Cardiac muscle cell (in vitro differentiated cells and primary cell): ENCODE measurements around the gene CACNA1E. TPM values are rescaled to one million over a fixed set of nuclear protein-coding genes. Genes with fewer than 3 reads are reported as not detected.
A peak's percentile ranks its signal among the peaks of the same experiment; 100 is the strongest.

Experiments used
- DNase-seq, 2 donors: peaks; one replicate each; pipeline versions ENCODE4 v3.0.0 to v3.0.0-alpha.2; 2010 to 2017; ENCODE audit warnings: low read depth in 1 of 2, low spot score in 1 of 2
- H3K27ac ChIP-seq: fragments of 200-600 bp; sonication (generic); 2 replicates; pipeline ENCODE4 v1.5.1; 2016
- H3K27me3 ChIP-seq: fragments of 200-600 bp; sonication (generic); 2 replicates; pipeline ENCODE4 v1.6.0; 2016; ENCODE audit warnings: control low read depth
- H3K36me3 ChIP-seq: fragments of 200-600 bp; sonication (generic); 2 replicates; pipeline ENCODE4 v1.5.1; 2016; ENCODE audit warnings: control low read depth
- H3K4me1 ChIP-seq: fragments of 200-600 bp; sonication (generic); 2 replicates; pipeline ENCODE4 v1.8.1; 2017; ENCODE audit warnings: low read depth, mild to moderate bottlenecking, mixed run types
- H3K4me3 ChIP-seq: fragments of 200-600 bp; sonication (generic); 2 replicates; pipeline ENCODE4 v1.5.1; 2016; ENCODE audit warnings: mild to moderate bottlenecking
- H3K9me3 ChIP-seq: fragments of 200-600 bp; sonication (generic); 2 replicates; pipeline ENCODE4 v1.5.1; 2017; ENCODE audit warnings: low read depth, mild to moderate bottlenecking, control low read depth
- CTCF ChIP-seq: IDR thresholded peaks from 2 replicates; pipeline ENCODE4 v1.5.1; 2012; ENCODE audit warnings: low read depth, mild to moderate bottlenecking, low read length
- polyA plus RNA-seq: library from polyadenylated mRNA; unstranded; fragments of >200 nt; fragmentation: Nextera tagmentation; extraction: Ambion mirVana; gene quantifications from 2 replicates; pipeline ENCODE4 v1.2.1, GENCODE V29; 2016
- total RNA-seq: library from RNA; depleted of rRNA; stranded (reverse); fragments of >200 nt; gene quantifications from 2 replicates; pipeline ENCODE4 v1.2.3, GENCODE V29; 2016

Gene CACNA1E
- total and polyA plus RNA-seq, 2 experiments from 2014 or later: 0.36 TPM; not detected in 1

GRCh38 chr1:181558416-181558815 is 75.1 kb downstream of the CACNA1E start:
- Histone ChIP-seq H3K27ac (no peak overlapping the region), H3K9me3 (no peaks in the 10 kb centered on the region), H3K27me3 (peaks cover 10% of the 10 kb centered on the region), H3K36me3 (no peaks in the 10 kb centered on the region), H3K4me3 (no peak overlapping the region), H3K4me1 (no peaks in the 10 kb centered on the region)
- TF ChIP-seq CTCF: no peak
- no peak for DNase-seq

- Histone ChIP-seq H3K27me3 (peaks cover 10% of the 10 kb centered on the region), H3K4me3 (no peak overlapping the region), H3K4me1 (no peaks in the 10 kb centered on the region), H3K27ac (no peak overlapping the region), H3K9me3 (no peaks in the 10 kb centered on the region), H3K36me3 (no peaks in the 10 kb centered on the region)
- DNase-seq: no peak
- TF ChIP-seq CTCF: no peak
Measured at GRCh38 chr1:181559142-181559541, 75.8 kb downstream of the CACNA1E start.

- no peak overlapping the region for H3K4me3 ChIP-seq
- peaks cover 3% of the 10 kb centered on the region for H3K27me3 ChIP-seq
- no peaks in the 10 kb centered on the region for H3K36me3 ChIP-seq
- no peak overlapping the region for H3K27ac ChIP-seq
- no peaks in the 10 kb centered on the region for H3K4me1 ChIP-seq
- H3K9me3 ChIP-seq: no peaks in the 10 kb centered on the region
- DNase-seq: no peak
- no peak for TF ChIP-seq CTCF
Measured at GRCh38 chr1:181562395-181562794, 79.1 kb downstream of the CACNA1E start.

- no peak for TF ChIP-seq CTCF
- Histone ChIP-seq H3K9me3 (no peaks in the 10 kb centered on the region), H3K27ac (no peak overlapping the region), H3K36me3 (no peaks in the 10 kb centered on the region), H3K4me3 (no peak overlapping the region), H3K27me3 (peaks cover 10% of the 10 kb centered on the region), H3K4me1 (no peaks in the 10 kb centered on the region)
- DNase-seq: no peak
Measured at GRCh38 chr1:181568736-181569135, 85.4 kb downstream of the CACNA1E start.

GRCh38 chr1:181577475-181577874 is 94.2 kb downstream of the CACNA1E start:
- Histone ChIP-seq H3K27ac (no peak overlapping the region), H3K36me3 (no peaks in the 10 kb centered on the region), H3K4me1 (no peaks in the 10 kb centered on the region), H3K27me3 (peaks cover 6% of the 10 kb centered on the region), H3K9me3 (no peaks in the 10 kb centered on the region), H3K4me3 (no peak overlapping the region)
- no peak for DNase-seq
- TF ChIP-seq CTCF: no peak

GRCh38 chr1:181583598-181583997 is 100.3 kb downstream of the CACNA1E start:
- no peak for TF ChIP-seq CTCF
- peak in 1 of 2 donors; percentile 22 for DNase-seq
- no peak overlapping the region for H3K27ac ChIP-seq
- H3K36me3 ChIP-seq: no peaks in the 10 kb centered on the region
- H3K4me1 ChIP-seq: no peaks in the 10 kb centered on the region
- no peaks in the 10 kb centered on the region for H3K9me3 ChIP-seq
- no peak overlapping the region for H3K4me3 ChIP-seq
- H3K27me3 ChIP-seq: peaks cover 13% of the 10 kb centered on the region
